ENCODE data around the gene VAV2. TPM values are rescaled to one million over a fixed set of nuclear protein-coding genes. Genes with fewer than 3 reads are reported as not detected.

VAV2 gene
- total RNA-seq, 1 donor from 2014 or later, result 47.0 TPM

GRCh38 chr9:134039386-134040175 is 47.5 kb upstream of the VAV2 start:
- H3K27me3 Mint-ChIP-seq (ENCODE audit: low read depth), result no peaks in the 10 kb centered on the region
- H3K36me3 Mint-ChIP-seq (ENCODE audit: low read depth), result peaks cover 44% of the 10 kb centered on the region
- TF ChIP-seq, protein P1, sequence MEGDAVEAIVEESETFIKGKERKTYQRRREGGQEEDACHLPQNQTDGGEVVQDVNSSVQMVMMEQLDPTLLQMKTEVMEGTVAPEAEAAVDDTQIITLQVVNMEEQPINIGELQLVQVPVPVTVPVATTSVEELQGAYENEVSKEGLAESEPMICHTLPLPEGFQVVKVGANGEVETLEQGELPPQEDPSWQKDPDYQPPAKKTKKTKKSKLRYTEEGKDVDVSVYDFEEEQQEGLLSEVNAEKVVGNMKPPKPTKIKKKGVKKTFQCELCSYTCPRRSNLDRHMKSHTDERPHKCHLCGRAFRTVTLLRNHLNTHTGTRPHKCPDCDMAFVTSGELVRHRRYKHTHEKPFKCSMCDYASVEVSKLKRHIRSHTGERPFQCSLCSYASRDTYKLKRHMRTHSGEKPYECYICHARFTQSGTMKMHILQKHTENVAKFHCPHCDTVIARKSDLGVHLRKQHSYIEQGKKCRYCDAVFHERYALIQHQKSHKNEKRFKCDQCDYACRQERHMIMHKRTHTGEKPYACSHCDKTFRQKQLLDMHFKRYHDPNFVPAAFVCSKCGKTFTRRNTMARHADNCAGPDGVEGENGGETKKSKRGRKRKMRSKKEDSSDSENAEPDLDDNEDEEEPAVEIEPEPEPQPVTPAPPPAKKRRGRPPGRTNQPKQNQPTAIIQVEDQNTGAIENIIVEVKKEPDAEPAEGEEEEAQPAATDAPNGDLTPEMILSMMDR (conservative IDR thresholded peaks at IDR 0.05), result no peak
- no peak overlapping the region for H3K4me3 Mint-ChIP-seq
- no peak for DNase-seq (ENCODE audit: low read depth, low spot score)
- H3K9me3 Mint-ChIP-seq, result peaks cover 6% of the 10 kb centered on the region
- H3K27ac Mint-ChIP-seq (ENCODE audit: unreplicated experiment), result no peak overlapping the region
- H3K4me1 Mint-ChIP-seq, result no peaks in the 10 kb centered on the region

GRCh38 chr9:134037641-134038040 is 45.5 kb upstream of the VAV2 start:
- Mint-ChIP-seq H3K9me3 (peaks cover 6% of the 10 kb centered on the region), H3K4me3 (no peak overlapping the region), H3K36me3 (ENCODE audit: low read depth) (peaks cover 48% of the 10 kb centered on the region), H3K27ac (ENCODE audit: unreplicated experiment) (no peak overlapping the region), H3K27me3 (ENCODE audit: low read depth) (no peaks in the 10 kb centered on the region), H3K4me1 (no peaks in the 10 kb centered on the region)
- DNase-seq (ENCODE audit: low read depth, low spot score), result no peak
- TF ChIP-seq, protein P1 (conservative IDR thresholded peaks at IDR 0.05), result no peak

DNA sequence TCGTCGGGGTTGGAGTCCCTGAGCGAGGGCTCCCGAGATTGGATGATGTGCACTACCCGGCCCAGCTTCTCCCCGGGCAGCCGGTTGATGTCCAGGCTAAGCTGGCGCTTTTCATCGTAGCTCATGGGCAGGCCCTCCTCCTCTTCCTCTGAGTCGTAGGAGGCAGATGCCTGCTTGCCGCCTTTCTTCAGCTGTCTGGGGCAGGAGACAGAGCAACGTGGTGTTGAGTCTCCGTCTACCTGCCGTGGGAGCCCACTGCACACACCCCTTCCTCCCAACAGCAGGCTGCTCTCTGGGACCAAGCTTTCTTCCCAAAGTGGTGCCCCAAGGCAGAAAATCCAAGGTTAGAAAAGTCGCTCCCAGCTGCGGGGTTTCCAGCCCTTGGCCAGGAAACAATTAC is 44.0 kb upstream of the VAV2 start:
- H3K27ac Mint-ChIP-seq (ENCODE audit: unreplicated experiment), result no peak overlapping the region
- H3K36me3 Mint-ChIP-seq (ENCODE audit: low read depth), result peaks cover 49% of the 10 kb centered on the region
- no peak overlapping the region for H3K4me3 Mint-ChIP-seq

GRCh38 chr9:134035041-134036039 is 43.2 kb upstream of the VAV2 start:
- no peak for DNase-seq (ENCODE audit: low read depth, low spot score)
- Mint-ChIP-seq H3K27me3 (ENCODE audit: low read depth) (no peaks in the 10 kb centered on the region), H3K36me3 (ENCODE audit: low read depth) (peaks cover 48% of the 10 kb centered on the region), H3K27ac (ENCODE audit: unreplicated experiment) (no peak overlapping the region), H3K4me1 (peaks cover 8% of the 10 kb centered on the region), H3K9me3 (peaks cover 6% of the 10 kb centered on the region), H3K4me3 (no peak overlapping the region)
- TF ChIP-seq, protein P1 (conservative IDR thresholded peaks at IDR 0.05), result no peak

More for the DNA sequence above, 44.0 kb upstream of the VAV2 start:
- H3K27me3 Mint-ChIP-seq (ENCODE audit: low read depth), result no peaks in the 10 kb centered on the region
- H3K4me1 Mint-ChIP-seq, result peaks cover under 1% of the 10 kb centered on the region
- no peak for DNase-seq (ENCODE audit: low read depth, low spot score)
- TF ChIP-seq, protein P1 (conservative IDR thresholded peaks at IDR 0.05), result no peak
- H3K9me3 Mint-ChIP-seq, result peaks cover 6% of the 10 kb centered on the region

DNA sequence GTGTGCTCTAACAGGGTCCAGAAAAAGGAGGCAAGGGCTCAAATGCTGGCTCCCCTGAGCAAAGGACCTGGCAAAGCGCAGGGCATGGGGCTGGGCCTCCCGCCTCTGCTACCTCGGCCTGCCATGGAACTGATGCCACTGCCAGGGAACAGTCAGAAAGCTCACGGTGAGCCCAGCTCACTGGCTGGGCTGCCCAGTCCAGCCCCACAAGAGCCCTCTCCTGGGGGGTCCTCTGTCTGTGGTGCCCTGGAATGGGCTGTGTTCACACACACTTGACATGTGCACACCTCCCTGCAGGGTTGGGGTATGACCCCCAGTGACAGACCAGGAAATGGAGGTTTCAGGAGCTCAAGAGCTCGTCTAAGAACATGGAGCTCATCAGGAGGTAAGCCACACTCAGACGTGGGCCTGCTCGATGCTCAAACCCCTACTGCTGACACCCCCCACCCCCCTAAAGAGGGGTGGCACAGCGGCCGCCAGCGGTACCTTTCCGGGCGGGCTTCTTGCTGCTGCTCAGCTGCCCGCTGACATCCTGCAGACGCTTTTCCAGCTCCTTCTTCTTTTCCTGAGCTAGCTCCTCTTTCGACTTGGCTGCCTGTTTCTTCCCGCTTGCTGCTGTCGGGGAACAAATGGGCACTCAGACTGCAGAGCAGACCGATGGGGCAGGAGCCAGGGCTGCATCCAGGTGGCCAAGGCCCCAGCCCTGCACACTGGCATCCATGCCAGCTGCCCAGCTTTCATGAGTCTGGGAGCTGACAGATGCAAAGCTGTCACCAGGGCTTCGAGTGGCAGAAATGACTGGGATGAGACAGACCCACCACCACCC is 42.3 kb upstream of the VAV2 start:
- no peaks in the 10 kb centered on the region for H3K27me3 Mint-ChIP-seq (ENCODE audit: low read depth)
- H3K27ac Mint-ChIP-seq (ENCODE audit: unreplicated experiment), result no peak overlapping the region
- TF ChIP-seq, protein P1 (conservative IDR thresholded peaks at IDR 0.05), result no peak
- H3K9me3 Mint-ChIP-seq, result peaks cover 6% of the 10 kb centered on the region
- no peak overlapping the region for H3K4me3 Mint-ChIP-seq
- peaks cover 9% of the 10 kb centered on the region for H3K4me1 Mint-ChIP-seq
- H3K36me3 Mint-ChIP-seq (ENCODE audit: low read depth), result peaks cover 38% of the 10 kb centered on the region
- no peak for DNase-seq (ENCODE audit: low read depth, low spot score)
